GM18520 (cell line): Measurements from ENCODE around the gene ADAMTS4.
A peak's percentile ranks its signal among the peaks of the same experiment; 100 is the strongest.

Experiments
- ATAC-seq: cut with Tn5 transposase; IDR thresholded peaks from one replicate; pipeline ENCODE4 v1.9.1; 2021; ENCODE audit not compliant: unreplicated experiment

Gene ADAMTS4

GRCh38 chr1:161219078-161219892 is 20.4 kb upstream of the ADAMTS4 start:
- no peak for ATAC-seq

- no peak for ATAC-seq
Observed at GRCh38 chr1:161218301-161219077, 19.6 kb upstream of the ADAMTS4 start.

GRCh38 chr1:161217831-161218230 is 19.0 kb upstream of the ADAMTS4 start:
- no peak for ATAC-seq

GRCh38 chr1:161216945-161217712 is 18.3 kb upstream of the ADAMTS4 start:
- peak; percentile 75 for ATAC-seq

GRCh38 chr1:161215076-161215475 is 16.2 kb upstream of the ADAMTS4 start, which contains the start of gene FCER1G:
FCER1G (plus strand) TSS chr1:161215295; CDS start chr1:161215322, 27 bp downstream.
- no peak for ATAC-seq

GRCh38 chr1:161214369-161214768 is 15.5 kb upstream of the ADAMTS4 start:
- no peak for ATAC-seq

GRCh38 chr1:161209790-161210409 is 11.0 kb upstream of the ADAMTS4 start:
- ATAC-seq: no peak

GRCh38 chr1:161207173-161207572 is 8.3 kb upstream of the ADAMTS4 start:
- no peak for ATAC-seq

GRCh38 chr1:161206411-161207140 is 7.7 kb upstream of the ADAMTS4 start:
- ATAC-seq: no peak

- peak; percentile 83 for ATAC-seq
Observed at GRCh38 chr1:161201836-161202712, 3.2 kb upstream of the ADAMTS4 start, which contains the start of gene NDUFS2. NDUFS2 (plus strand) TSS chr1:161202367; CDS start chr1:161202386, 19 bp downstream.

- ATAC-seq: no peak
Observed at GRCh38 chr1:161200992-161201835, 2.4 kb upstream of the ADAMTS4 start.

GRCh38 chr1:161200421-161200991 is 1.7 kb upstream of the ADAMTS4 start:
- no peak for ATAC-seq

- no peak for ATAC-seq
Observed at GRCh38 chr1:161199506-161200139, 769 bp upstream of the ADAMTS4 start.

GRCh38 chr1:161198194-161198896 is 509 bp downstream of the ADAMTS4 start:
- no peak for ATAC-seq

GRCh38 chr1:161197560-161198193 is 1.2 kb downstream of the ADAMTS4 start:
- no peak for ATAC-seq
